Subcutaneous adipose tissue (tissue), 4 donors: ENCODE data around the gene NECTIN1. TPM values are rescaled to one million over a fixed set of nuclear protein-coding genes. Genes with fewer than 3 reads are reported as not detected.

Source experiments
- total RNA-seq, 4 donors: library from RNA; depleted of rRNA; stranded (reverse); fragments of >200 nt; gene quantifications; one replicate each; pipeline ENCODE4 v1.1.0, GENCODE V29; 2016
- TF ChIP-seq, protein P1 (sequence below): fragments of 450-650 bp; IDR thresholded peaks from one replicate; pipeline ENCODE4 v1.5.1; 2016; ENCODE audit warnings: low read depth, mild to moderate bottlenecking, control low read depth, antibody characterized with exemption, moderate library complexity

The NECTIN1 gene
- total RNA-seq, 4 donors from 2014 or later = 1.7 to 4.1 (median 2.5) TPM

DNA sequence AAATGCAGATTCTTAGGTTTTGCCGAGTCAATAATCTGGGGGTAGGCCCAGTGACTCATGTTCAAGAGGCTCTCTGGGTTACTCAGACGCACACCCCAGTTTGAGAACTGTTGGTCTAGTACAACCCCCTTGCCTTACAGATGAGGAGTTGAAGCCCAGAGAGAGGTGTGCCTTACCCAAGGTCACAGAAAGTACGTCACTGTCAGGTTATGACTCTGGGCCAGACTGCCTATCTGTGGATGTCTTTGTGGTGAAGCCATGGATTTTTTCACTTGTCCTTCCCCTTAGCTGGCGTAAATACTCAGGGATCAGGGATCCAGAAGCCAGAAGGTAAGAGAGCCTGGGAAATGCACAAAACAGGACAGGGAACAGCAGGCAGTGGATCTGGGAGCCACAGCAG lies 25.2 kb upstream of the NECTIN1 start:
- TF ChIP-seq, protein P1, sequence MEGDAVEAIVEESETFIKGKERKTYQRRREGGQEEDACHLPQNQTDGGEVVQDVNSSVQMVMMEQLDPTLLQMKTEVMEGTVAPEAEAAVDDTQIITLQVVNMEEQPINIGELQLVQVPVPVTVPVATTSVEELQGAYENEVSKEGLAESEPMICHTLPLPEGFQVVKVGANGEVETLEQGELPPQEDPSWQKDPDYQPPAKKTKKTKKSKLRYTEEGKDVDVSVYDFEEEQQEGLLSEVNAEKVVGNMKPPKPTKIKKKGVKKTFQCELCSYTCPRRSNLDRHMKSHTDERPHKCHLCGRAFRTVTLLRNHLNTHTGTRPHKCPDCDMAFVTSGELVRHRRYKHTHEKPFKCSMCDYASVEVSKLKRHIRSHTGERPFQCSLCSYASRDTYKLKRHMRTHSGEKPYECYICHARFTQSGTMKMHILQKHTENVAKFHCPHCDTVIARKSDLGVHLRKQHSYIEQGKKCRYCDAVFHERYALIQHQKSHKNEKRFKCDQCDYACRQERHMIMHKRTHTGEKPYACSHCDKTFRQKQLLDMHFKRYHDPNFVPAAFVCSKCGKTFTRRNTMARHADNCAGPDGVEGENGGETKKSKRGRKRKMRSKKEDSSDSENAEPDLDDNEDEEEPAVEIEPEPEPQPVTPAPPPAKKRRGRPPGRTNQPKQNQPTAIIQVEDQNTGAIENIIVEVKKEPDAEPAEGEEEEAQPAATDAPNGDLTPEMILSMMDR = no peak

DNA sequence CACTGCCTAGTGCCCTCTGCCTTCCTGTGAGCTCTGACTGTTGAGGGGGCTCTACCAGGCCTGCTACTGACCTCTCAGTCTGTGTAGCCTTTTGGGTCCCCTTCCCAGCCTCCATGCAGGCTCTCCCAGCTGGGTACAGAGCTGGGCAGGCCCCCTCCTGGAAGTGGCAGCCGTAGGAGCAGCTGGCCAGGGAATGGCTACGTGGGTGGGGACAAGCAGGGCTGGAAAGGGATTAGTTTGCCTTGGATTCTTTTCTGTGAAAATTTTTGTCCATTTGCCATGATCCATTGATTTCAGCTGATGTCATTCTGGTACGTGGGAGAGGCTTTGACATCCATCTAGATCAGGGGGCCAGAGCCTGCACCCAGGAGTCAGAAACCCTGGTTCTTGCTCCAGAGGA lies 23.9 kb upstream of the NECTIN1 start:
- TF ChIP-seq, protein P1 = no peak

DNA sequence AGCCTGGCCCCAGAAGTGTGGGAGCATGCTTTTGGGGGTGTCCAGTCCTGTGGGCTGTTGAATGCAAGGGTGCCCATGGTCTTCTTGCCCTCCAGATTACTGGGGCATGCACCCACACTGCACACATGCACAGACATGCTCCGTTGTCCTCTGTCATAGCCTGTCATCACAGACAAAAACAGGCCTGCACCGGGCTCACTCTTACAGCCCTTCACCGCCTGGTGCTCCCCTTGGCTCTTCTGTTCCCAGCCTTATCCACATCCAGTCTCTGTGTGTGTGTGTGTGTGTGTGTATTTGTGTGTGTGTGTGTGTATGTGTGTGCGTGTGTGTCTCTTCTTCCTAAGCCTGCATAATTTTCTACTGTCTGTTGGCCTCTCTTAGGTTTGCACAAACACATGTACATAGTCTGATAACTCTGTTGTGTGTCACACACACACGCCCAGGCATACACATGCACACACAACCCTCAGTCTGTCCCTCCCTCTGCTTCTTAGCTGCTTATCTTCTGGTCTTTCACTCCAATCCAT lies 23.4 kb upstream of the NECTIN1 start:
- TF ChIP-seq, protein P1 = no peak

DNA sequence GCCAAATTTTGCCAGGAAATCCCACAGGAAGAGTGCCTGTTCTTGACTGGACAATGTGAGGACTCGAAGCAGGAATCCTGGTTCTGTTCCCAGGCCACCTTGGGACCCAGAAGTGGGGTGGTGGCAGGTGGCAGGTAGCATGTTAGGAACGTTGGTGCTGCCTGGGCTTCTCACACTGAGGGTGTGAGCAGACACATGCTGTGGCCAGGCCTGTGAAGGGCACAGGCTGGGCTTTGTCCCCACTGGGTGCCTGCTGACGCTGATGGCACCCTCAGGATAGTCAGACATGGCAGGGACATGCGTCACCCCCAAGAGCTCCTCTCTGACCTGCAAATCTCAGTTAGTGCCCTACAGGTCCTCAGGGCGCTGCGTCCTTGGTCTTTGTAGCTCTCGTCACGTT lies 21.1 kb upstream of the NECTIN1 start:
- TF ChIP-seq, protein P1 = no peak

DNA sequence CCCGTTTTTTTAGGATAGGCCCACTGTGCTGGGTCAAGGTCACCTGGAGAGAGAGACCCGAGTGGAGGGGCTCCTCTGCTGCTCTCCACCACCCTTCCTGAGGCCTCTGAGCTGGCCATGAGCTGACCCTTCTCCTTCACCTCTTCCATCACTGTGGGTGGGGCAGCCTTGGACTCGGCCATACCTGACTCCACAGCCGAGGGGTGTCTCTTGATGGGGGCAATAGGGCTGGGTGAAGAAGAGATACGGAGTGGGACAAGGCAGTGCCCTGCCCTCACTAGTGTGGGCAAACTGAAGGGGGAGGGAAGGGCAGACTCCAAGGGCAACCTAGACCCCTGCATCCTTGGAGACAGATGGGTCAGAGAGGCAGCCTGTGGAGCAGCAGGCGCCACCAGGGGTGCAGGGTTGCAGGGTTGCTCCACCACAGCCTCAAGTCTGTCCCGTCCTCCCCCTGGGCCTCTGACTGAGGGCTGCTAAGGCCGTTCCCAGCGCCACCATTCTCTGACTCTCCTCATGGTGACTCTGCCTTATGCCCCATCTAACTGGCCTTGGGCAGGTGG lies 20.1 kb upstream of the NECTIN1 start:
- TF ChIP-seq, protein P1 = no peak

DNA sequence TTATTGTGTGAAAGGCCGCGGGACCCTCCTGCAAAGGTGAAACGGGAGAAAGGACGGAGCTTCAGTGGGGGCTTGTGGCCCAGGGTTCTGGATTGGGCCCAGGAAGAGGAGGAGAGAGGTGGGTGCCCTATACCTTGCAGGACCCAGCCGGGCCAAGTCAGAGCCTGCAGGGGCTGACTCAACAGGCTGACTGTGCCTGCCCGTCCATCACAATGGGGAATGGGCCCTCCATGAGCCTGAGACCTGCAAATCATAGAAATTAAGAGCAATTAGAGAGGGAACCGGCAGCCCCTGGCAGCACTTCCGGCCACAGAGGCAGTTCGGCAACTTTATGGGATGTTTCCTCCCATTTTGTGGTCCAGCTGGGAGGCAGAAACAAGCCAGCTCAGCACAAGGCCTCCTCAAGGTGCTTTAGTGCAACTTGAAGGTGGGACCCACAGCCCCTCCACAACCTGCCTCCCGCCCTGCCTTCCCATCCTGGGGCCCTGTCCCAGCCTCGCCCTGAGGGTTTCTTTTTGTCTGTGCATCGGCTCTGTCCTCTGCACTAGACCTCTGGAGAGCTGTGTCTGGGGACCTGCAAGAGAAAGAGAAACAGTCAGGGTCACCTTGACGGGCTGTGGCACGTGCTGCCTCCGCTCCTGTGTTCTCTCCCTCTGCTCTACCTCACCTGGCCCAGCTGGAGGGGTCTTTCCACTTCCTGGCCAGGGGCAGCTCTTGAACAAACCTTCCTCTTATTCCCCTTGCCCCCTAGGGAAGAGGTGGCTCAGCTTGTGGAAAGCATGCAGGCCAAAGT lies 19.1 kb upstream of the NECTIN1 start:
- TF ChIP-seq, protein P1 = no peak

DNA sequence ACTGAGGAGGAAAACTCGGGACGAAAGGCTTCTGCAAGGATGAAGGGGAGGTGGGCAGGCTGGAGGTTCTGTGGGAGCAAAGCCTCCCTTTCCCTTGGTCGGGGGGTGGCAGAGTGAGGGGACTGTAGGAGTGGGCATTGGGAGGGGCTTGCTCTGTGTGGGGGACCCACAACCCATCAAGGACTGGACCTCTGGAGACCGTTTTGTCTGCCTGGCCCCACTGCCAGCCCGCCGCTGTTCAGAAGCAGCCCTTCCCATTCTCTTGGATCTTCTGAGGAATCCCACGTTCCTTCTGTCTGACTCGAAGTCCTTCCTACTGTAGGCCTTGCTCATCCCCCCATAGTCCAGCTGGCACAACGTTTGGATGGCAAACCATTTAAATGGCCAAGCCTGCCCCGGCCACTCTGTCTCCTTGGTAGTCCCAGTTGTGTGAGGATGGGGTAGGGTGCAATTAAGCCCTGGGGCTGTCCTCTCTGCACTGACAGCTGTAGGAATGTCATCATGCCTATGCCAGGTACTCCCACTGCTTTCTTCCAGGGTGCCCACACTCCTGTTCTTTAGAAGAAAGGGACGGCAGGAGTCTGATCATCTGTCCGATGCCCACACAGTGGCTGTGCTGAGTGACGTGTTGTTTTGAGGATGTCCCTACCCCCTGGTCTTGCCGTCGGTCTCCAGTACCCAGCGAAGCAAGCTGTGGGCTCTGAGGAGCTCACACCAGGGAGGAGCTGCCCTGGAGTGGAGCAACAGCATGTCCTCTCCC lies 17.0 kb upstream of the NECTIN1 start:
- TF ChIP-seq, protein P1 = no peak
